ENCODE results near the gene NDRG3. TPM values are rescaled to one million over a fixed set of nuclear protein-coding genes. Genes with fewer than 3 reads are reported as not detected.
"Not testable (repeated sequence)": the region's sequence is repeated elsewhere in the genome, so short reads cannot be mapped to it uniquely, and the experiment has no call there.

The NDRG3 gene
- total RNA-seq, 1 experiment from 2014 or later = 30.1 TPM

DNA sequence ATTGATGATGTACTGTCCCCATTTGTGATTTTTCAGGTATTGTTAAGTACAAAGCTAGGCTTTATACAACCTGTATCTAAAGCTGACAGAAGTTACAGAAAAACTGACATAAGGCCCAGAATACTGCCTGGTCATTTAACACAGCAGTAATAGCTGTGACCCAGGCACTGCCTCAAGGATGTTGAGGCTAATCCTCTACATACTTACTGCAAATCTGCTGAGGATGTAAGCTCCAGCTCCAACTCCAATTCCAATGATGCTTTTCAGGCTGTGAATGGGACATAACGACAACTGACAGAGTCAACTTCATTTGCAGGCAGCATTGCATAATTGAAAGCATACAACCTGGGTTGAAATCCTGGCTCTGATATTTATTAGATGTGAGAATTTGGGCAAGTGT, 63.6 kb downstream of the NDRG3 start:
- POLR2A ChIA-PET (ENCODE audit: unreplicated experiment) = no interaction called here
- Histone ChIP-seq H3K4me2 (ENCODE audit: low read length) (no peak overlapping the region), H3F3A (ENCODE audit: low read length, unreplicated experiment) (no peaks in the 10 kb centered on the region), H4K20me1 (ENCODE audit: low read length) (no peaks in the 10 kb centered on the region), H3K4me1 (ENCODE audit: insufficient read depth, low read length) (no peaks in the 10 kb centered on the region), H2AFZ (ENCODE audit: low read length) (no peak overlapping the region), H3K4me3 (ENCODE audit: low read length) (no peak overlapping the region), H3K27ac (ENCODE audit: low read length) (no peak overlapping the region), H3K9me2 (replicated peaks; ENCODE audit: low read length) (no peaks in the 10 kb centered on the region), H3K36me3 (ENCODE audit: low read depth, low read length) (peaks cover 5% of the 10 kb centered on the region; the same call in 1 of the 2 replicates), H3K9ac (ENCODE audit: low read length) (no peak overlapping the region), H3K27me3 (ENCODE audit: low read length) (no peaks in the 10 kb centered on the region), H3K79me2 (ENCODE audit: low read length) (no peaks in the 10 kb centered on the region), H3K9me3 (ENCODE audit: low read length) (no peaks in the 10 kb centered on the region)
- CTCF ChIA-PET = no interaction called here
- no peak for DNase-seq
- BruUV-seq (replicated peaks) = no TSS peak
- no peak for ATAC-seq
- TF ChIP-seq EZH2 (IDR thresholded peaks at IDR 0.05; ENCODE audit: low read length, unreplicated experiment) = no peak
- intact Hi-C loops (cut with micrococcal nuclease) = no loop called here

DNA sequence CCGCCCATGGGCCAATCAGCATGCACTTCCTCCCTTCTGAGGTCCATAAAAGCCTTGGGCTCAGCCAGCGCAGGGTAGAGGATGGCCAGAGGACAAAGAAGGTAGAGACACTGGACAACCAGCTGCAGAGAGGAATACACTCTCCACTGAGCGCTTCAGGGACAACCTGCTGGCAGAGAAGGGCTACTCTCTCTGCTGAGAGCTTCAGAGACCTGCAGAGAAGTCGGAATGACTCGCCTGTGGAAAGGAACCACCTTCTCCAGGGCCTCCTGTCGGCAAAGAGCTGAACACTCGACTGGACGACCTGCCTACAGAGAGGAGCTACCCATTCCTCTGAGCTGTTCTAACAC, 68.5 kb downstream of the NDRG3 start:
- Histone ChIP-seq H3K9ac (ENCODE audit: low read length) (no peak overlapping the region), H2AFZ (ENCODE audit: low read length) (no peak overlapping the region), H4K20me1 (ENCODE audit: low read length) (no peaks in the 10 kb centered on the region), H3K27ac (ENCODE audit: low read length) (no peak overlapping the region), H3K27me3 (ENCODE audit: low read length) (no peaks in the 10 kb centered on the region), H3K4me1 (ENCODE audit: insufficient read depth, low read length) (no peaks in the 10 kb centered on the region), H3K4me3 (ENCODE audit: low read length) (no peak overlapping the region), H3K79me2 (ENCODE audit: low read length) (no peaks in the 10 kb centered on the region), H3K9me3 (ENCODE audit: low read length) (no peaks in the 10 kb centered on the region), H3K9me2 (replicated peaks; ENCODE audit: low read length) (no peaks in the 10 kb centered on the region), H3K36me3 (ENCODE audit: low read depth, low read length) (no peaks in the 10 kb centered on the region; the same call in 1 of the 2 replicates), H3F3A (ENCODE audit: low read length, unreplicated experiment) (no peaks in the 10 kb centered on the region), H3K4me2 (ENCODE audit: low read length) (no peak overlapping the region)
- ChIA-PET CTCF (no interaction called here), POLR2A (ENCODE audit: unreplicated experiment) (no interaction called here)
- ATAC-seq (no peak), DNase-seq (no peak)
- no TSS peak for BruUV-seq (replicated peaks)
- intact Hi-C loops (cut with micrococcal nuclease) = no loop called here
- no peak for TF ChIP-seq CTCF (conservative IDR thresholded peaks at IDR 0.05; ENCODE audit: low read depth, low read length)

DNA sequence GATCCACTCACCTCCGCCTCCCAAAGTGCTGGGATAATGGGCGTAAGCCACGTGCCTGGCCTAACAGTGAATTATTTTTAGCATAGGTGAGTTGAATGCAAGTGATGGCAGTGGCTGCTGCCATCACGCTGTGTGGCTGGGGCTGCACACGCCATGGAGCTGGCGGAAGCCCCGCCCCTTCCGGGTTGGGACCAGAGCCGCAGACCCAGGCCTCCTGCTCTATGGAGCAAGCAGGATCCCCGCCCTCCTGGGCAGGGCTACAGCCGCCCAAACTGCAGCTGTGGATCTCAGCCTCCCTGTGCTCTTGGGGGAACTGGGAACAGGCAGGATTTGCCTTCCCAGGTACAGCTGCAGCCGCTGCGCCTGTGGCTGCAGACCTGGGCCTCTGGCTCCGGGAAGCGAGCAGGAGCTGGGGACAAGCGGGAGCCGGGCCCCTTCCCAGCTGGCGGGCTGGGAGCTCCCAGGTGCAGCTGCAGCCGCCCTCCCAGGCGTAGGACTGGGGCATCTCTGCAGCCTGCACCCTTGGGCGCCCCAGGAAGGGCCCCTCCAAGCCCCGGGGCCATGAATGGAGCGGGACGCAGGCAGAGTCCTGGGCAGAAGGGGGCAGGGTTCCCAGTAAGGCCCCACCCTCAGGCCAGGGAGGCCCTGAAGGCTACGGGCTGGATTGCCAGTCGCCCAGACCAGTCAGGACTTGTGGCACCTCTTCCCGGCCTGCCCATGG, 69.0 kb downstream of the NDRG3 start:
- Histone ChIP-seq H3K4me1 (ENCODE audit: insufficient read depth, low read length) (no peaks in the 10 kb centered on the region), H4K20me1 (ENCODE audit: low read length) (no peaks in the 10 kb centered on the region), H3K4me3 (ENCODE audit: low read length) (no peak overlapping the region), H3F3A (ENCODE audit: low read length, unreplicated experiment) (no peaks in the 10 kb centered on the region), H3K36me3 (ENCODE audit: low read depth, low read length) (no peaks in the 10 kb centered on the region), H2AFZ (ENCODE audit: low read length) (no peak overlapping the region), H3K9me3 (ENCODE audit: low read length) (no peaks in the 10 kb centered on the region), H3K79me2 (ENCODE audit: low read length) (no peaks in the 10 kb centered on the region), H3K27me3 (ENCODE audit: low read length) (no peaks in the 10 kb centered on the region), H3K9me2 (replicated peaks; ENCODE audit: low read length) (no peaks in the 10 kb centered on the region), H3K9ac (ENCODE audit: low read length) (no peak overlapping the region), H3K4me2 (ENCODE audit: low read length) (no peak overlapping the region), H3K27ac (ENCODE audit: low read length) (no peak overlapping the region)
- TF ChIP-seq EZH2phosphoT487 (IDR thresholded peaks at IDR 0.05; ENCODE audit: borderline replicate concordance, low read length) (no peak), EZH2 (IDR thresholded peaks at IDR 0.05; ENCODE audit: low read length, unreplicated experiment) (no peak), CTCF (conservative IDR thresholded peaks at IDR 0.05; ENCODE audit: low read depth, low read length) (no peak)
- POLR2A ChIA-PET (ENCODE audit: unreplicated experiment) = no interaction called here
- no peak for DNase-seq
- CTCF ChIA-PET = no interaction called here
- no TSS peak for BruUV-seq (replicated peaks)
- ATAC-seq = no peak
- intact Hi-C loops (cut with micrococcal nuclease) = no loop called here

- H4K20me1 ChIP-seq (ENCODE audit: low read length); BruUV-seq (replicated peaks); intact Hi-C loops (cut with micrococcal nuclease); DNase-seq; H3K9ac ChIP-seq (ENCODE audit: low read length); H2AFZ ChIP-seq (ENCODE audit: low read length); H3K4me3 ChIP-seq (ENCODE audit: low read length); H3K36me3 ChIP-seq (ENCODE audit: low read depth, low read length); POLR2A ChIA-PET (ENCODE audit: unreplicated experiment); CTCF ChIA-PET; H3K4me1 ChIP-seq (ENCODE audit: insufficient read depth, low read length); H3K4me2 ChIP-seq (ENCODE audit: low read length); H3F3A ChIP-seq (ENCODE audit: low read length, unreplicated experiment); ATAC-seq; H3K27ac ChIP-seq (ENCODE audit: low read length); H3K9me2 ChIP-seq (replicated peaks; ENCODE audit: low read length); H3K27me3 ChIP-seq (ENCODE audit: low read length); H3K79me2 ChIP-seq (ENCODE audit: low read length); H3K9me3 ChIP-seq (ENCODE audit: low read length): not testable (repeated sequence)
Observed at GRCh38 chr20:36675545-36675944, 70.3 kb downstream of the NDRG3 start.

Measured in PC-3 (cell line).